Liver (tissue), 3 donors: ENCODE measurements around the gene HNRNPA1.

Source experiments
- ATF3 ChIP-seq: IDR thresholded peaks from 2 replicates; pipeline ENCODE4 v1.6.1; 2016; ENCODE audit warnings: antibody characterized with exemption
- CTCF ChIP-seq: fragments of 150-350 bp; IDR thresholded peaks from 2 replicates; pipeline ENCODE4 v1.5.1; 2017; ENCODE audit warnings: improper control_type of control experiment, low read depth, low read length; ENCODE audit not compliant: missing input control
- EGR1 ChIP-seq, 2 donors: IDR thresholded peaks; 2 replicates each; pipeline ENCODE4 v1.6.1; 2016 to 2018; ENCODE audit warnings: antibody characterized with exemption in 2 of 2, low read depth in 2 of 2
- FOXA1 ChIP-seq: IDR thresholded peaks from 2 replicates; pipeline ENCODE4 v1.6.1; 2016; ENCODE audit warnings: antibody characterized with exemption
- HNF4A ChIP-seq, 2 donors: conservative IDR thresholded peaks; 2 replicates each; pipeline ENCODE4 v1.6.1; 2016; ENCODE audit warnings: antibody characterized with exemption in 2 of 2, mild to moderate bottlenecking in 2 of 2
- JUND ChIP-seq, 2 donors: IDR thresholded peaks; 2 replicates each; pipeline ENCODE4 v1.6.1; 2016; ENCODE audit warnings: antibody characterized with exemption in 2 of 2
- MAX ChIP-seq: IDR thresholded peaks from 2 replicates; pipeline ENCODE4 v1.6.1; 2016; ENCODE audit warnings: antibody characterized with exemption
- RAD21 ChIP-seq, 2 donors: IDR thresholded peaks; 2 replicates each; pipeline ENCODE4 v1.6.1; 2016; ENCODE audit warnings: antibody characterized with exemption in 2 of 2, mild to moderate bottlenecking in 2 of 2
- REST ChIP-seq: IDR thresholded peaks from 2 replicates; pipeline ENCODE4 v1.6.1; 2016; ENCODE audit warnings: antibody characterized with exemption, mild to moderate bottlenecking
- RXRA ChIP-seq, 2 donors: IDR thresholded peaks; 2 replicates each; pipeline ENCODE4 v1.6.1; 2017 to 2018; ENCODE audit warnings: antibody characterized with exemption in 2 of 2, mild to moderate bottlenecking in 1 of 2
- SP1 ChIP-seq: IDR thresholded peaks from 2 replicates; pipeline ENCODE4 v1.6.1; 2018; ENCODE audit warnings: antibody characterized with exemption, mild to moderate bottlenecking
- TAF1 ChIP-seq: conservative IDR thresholded peaks from 2 replicates; pipeline ENCODE4 v1.6.1; 2016; ENCODE audit warnings: antibody characterized with exemption, mild to moderate bottlenecking
- YY1 ChIP-seq: IDR thresholded peaks from 2 replicates; pipeline ENCODE4 v1.6.1; 2016; ENCODE audit warnings: antibody characterized with exemption, mild to moderate bottlenecking
- ZBTB33 ChIP-seq: IDR thresholded peaks from 2 replicates; pipeline ENCODE4 v1.6.1; 2016; ENCODE audit warnings: antibody characterized with exemption
- donor health status: healthy.
- donor health status: healthy.

- TF ChIP-seq RAD21 (IDR thresholded peaks at IDR 0.05) (no peak), CTCF (no peak), YY1 (no peak), SP1 (no peak), ATF3 (no peak), EGR1 (IDR thresholded peaks at IDR 0.05; ENCODE audit: low read depth in 2 of 2) (no peak), FOXA1 (no peak), RXRA (IDR thresholded peaks at IDR 0.05) (no peak), JUND (IDR thresholded peaks at IDR 0.05) (no peak), MAX (no peak), REST (no peak), HNF4A (conservative IDR thresholded peaks at IDR 0.05) (no peak), TAF1 (no peak), ZBTB33 (no peak)
Observed at GRCh38 chr12:54273981-54274380, 6.5 kb upstream of the HNRNPA1 start.
